OCI-LY7 (cell line): ENCODE results near the gene IRF2BP2. TPM values are rescaled to one million over a fixed set of nuclear protein-coding genes. Genes with fewer than 3 reads are reported as not detected.

Experiments
- BruUV-seq: library from RNA; stranded (reverse); fragments of 400-500 nt; replicated peaks from 2 replicates; lab custom pipeline; 2021; lab: Mats Ljungman, UMichigan
- CTCF ChIA-PET: fragments of 300-600 bp; sonication (Branson Sonifier 250); formaldehyde crosslinking; loops from one replicate; lab custom pipeline; 2022; ENCODE audit warnings: antibody characterized with exemption; ENCODE audit not compliant: unreplicated experiment; lab: Charles Lee
- POLR2A ChIA-PET: fragments of 300-600 bp; sonication (Branson Sonifier 250); formaldehyde crosslinking; loops from one replicate; lab custom pipeline; 2022; ENCODE audit warnings: antibody characterized with exemption; lab: Charles Lee
- DNase-seq: peaks from one replicate; pipeline ENCODE4 v3.0.0-alpha.2; 2015; ENCODE audit warnings: low spot score
- H2AFZ ChIP-seq: fragments of 200-600 bp; sonication (generic), shearing (Covaris generic); 2 replicates; pipeline ENCODE4 v1.6.1; 2014; ENCODE audit warnings: mild to moderate bottlenecking, antibody characterized with exemption, low read length, moderate library complexity
- H3K27ac ChIP-seq: fragments of 200-600 bp; sonication (generic); 2 replicates; pipeline ENCODE4 v1.5.1; 2014; ENCODE audit warnings: mixed run types, low read depth, mild to moderate bottlenecking, moderate library complexity, low read length, inconsistent platforms; ENCODE audit not compliant: poor library complexity, severe bottlenecking
- H3K36me3 ChIP-seq: fragments of 200-600 bp; sonication (generic); 2 replicates; pipeline ENCODE4 v1.6.1; 2014; ENCODE audit warnings: mild to moderate bottlenecking, antibody characterized with exemption, low read length, moderate library complexity, mixed read lengths; ENCODE audit not compliant: insufficient read depth
- H3K4me1 ChIP-seq: fragments of 200-600 bp; sonication (generic); 2 replicates; pipeline ENCODE4 v1.5.1; 2014; ENCODE audit warnings: mild to moderate bottlenecking, low read length; ENCODE audit not compliant: insufficient read depth, poor library complexity, severe bottlenecking
- H3K4me2 ChIP-seq: fragments of 200-600 bp; sonication (generic); 2 replicates; pipeline ENCODE4 v1.6.1; 2014; ENCODE audit warnings: mild to moderate bottlenecking, low read length
- H3K4me3 ChIP-seq: fragments of 200-600 bp; sonication (generic); 2 replicates; pipeline ENCODE4 v1.5.1; 2014; ENCODE audit warnings: mild to moderate bottlenecking, low read depth, low read length; ENCODE audit not compliant: poor library complexity, severe bottlenecking
- H3K79me2 ChIP-seq: fragments of 200-600 bp; sonication (generic); 2 replicates; pipeline ENCODE4 v1.6.1; 2016; ENCODE audit warnings: low read depth, mild to moderate bottlenecking, low read length, moderate library complexity, mixed read lengths; ENCODE audit not compliant: insufficient read depth
- H3K9me2 ChIP-seq: fragments of 200-600 bp; sonication (generic); 2 replicates; pipeline ENCODE4 v1.6.1; 2016; ENCODE audit warnings: mild to moderate bottlenecking, low read length, mixed read lengths; ENCODE audit not compliant: insufficient read depth
- H3K9me3 ChIP-seq: fragments of 200-600 bp; sonication (generic); 2 replicates; pipeline ENCODE4 v1.6.1; 2014; ENCODE audit warnings: mild to moderate bottlenecking, mixed run types, low read length, mixed read lengths
- H4K20me1 ChIP-seq: fragments of 200-600 bp; sonication (generic); 2 replicates; pipeline ENCODE4 v1.6.1; 2014; ENCODE audit warnings: mild to moderate bottlenecking, antibody characterized with exemption, low read length, moderate library complexity, mixed read lengths; ENCODE audit not compliant: insufficient read depth
- EZH2phosphoT487 ChIP-seq: fragments of 200-600 bp; sonication (generic); IDR thresholded peaks from 2 replicates; pipeline ENCODE4 v1.6.1; 2018; ENCODE audit warnings: low read depth, borderline replicate concordance, mild to moderate bottlenecking, mixed run types, antibody characterized with exemption, low read length, moderate library complexity, mixed read lengths
- intact Hi-C: fragments of 100-400 bp; cut with micrococcal nuclease; formaldehyde crosslinking; loops from one replicate; pipeline ENCODE4 v1.10.0; 2022; ENCODE audit not compliant: unreplicated experiment
- total RNA-seq, 2 experiments: library from RNA; depleted of rRNA in 1 of 2; stranded (reverse); fragments of >200 nt in 1 of 2; shearing (Covaris generic) in 1 of 2; gene quantifications; 2 replicates each; pipeline ENCODE4 v1.2.3, GENCODE V29; 2014 to 2022
- TF ChIP-seq, protein P1 (sequence below): fragments of 200-600 bp; sonication (generic); conservative IDR thresholded peaks from 2 replicates; pipeline ENCODE4 v1.5.1; 2014; ENCODE audit warnings: mild to moderate bottlenecking, antibody characterized with exemption, low read length, moderate library complexity, mixed read lengths

IRF2BP2 gene
- total RNA-seq, 2 experiments from 2014 or later, result 40.6 to 65.9 TPM

DNA sequence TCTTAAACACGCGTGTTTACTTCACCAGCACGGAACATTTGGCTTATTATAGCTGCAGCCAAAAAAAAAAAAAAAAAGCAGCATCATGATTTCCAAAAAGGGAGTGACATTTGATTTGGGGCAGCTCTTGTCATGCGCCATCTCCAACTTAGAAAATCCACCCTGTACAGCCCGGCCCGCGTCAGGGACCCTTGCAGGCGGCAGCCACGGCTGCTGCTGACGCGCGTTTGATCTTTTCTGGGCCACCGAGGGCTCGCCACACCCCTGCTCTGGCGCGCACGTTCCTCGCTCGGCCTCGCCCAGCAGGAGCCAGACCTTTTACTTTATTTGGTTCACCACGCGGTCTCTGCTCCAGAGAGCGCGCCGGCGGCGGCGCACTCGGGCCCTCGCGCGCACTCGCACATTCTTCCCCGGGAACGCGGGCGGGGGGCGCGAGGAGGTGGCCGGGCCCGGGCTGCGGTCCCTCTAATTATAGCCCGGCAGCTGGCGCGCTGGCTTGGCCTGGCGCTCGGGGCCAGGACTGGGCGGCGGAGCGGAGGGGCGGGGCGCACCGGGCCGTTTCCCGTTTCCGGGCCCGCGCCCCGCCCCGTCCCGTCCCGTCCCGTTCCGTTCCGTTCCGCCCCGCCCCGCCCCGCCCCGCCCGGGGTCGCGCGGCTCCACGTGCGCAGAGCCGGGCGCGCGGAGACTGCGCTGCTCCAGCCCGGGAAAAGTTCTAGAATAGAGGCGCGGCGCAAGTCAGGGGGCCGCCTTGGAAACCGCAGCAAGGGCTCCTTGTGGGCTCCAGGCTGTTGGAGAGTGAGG, 10.2 kb downstream of the IRF2BP2 start:
- peaks cover 24% of the 10 kb centered on the region; the same call in 1 of the 2 replicates for H3K79me2 ChIP-seq
- TF ChIP-seq EZH2phosphoT487, result no peak
- TF ChIP-seq, protein P1, sequence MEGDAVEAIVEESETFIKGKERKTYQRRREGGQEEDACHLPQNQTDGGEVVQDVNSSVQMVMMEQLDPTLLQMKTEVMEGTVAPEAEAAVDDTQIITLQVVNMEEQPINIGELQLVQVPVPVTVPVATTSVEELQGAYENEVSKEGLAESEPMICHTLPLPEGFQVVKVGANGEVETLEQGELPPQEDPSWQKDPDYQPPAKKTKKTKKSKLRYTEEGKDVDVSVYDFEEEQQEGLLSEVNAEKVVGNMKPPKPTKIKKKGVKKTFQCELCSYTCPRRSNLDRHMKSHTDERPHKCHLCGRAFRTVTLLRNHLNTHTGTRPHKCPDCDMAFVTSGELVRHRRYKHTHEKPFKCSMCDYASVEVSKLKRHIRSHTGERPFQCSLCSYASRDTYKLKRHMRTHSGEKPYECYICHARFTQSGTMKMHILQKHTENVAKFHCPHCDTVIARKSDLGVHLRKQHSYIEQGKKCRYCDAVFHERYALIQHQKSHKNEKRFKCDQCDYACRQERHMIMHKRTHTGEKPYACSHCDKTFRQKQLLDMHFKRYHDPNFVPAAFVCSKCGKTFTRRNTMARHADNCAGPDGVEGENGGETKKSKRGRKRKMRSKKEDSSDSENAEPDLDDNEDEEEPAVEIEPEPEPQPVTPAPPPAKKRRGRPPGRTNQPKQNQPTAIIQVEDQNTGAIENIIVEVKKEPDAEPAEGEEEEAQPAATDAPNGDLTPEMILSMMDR, result 0 out of 2 replicates have a peak, but pooled peaks have one; percentile 15
- intact Hi-C loops, result loop anchor here (1.0 to 2.0 kb wide), 4 partner anchors 8 to 905 kb away; partner anchors contain the start of gene B3GALNT2
- BruUV-seq, result TSS peak; percentile 44
- H3K4me3 ChIP-seq, result peak overlapping the region; percentile 69
- H3K27ac ChIP-seq, result peak overlapping the region; percentile 93
- H3K36me3 ChIP-seq, result peaks cover 3% of the 10 kb centered on the region; the same call in 1 of the 2 replicates
- DNase-seq, result peak; percentile 88
- H2AFZ ChIP-seq, result peak overlapping the region; percentile 66
- peaks cover 8% of the 10 kb centered on the region; the same call in 1 of the 2 replicates for H3K9me3 ChIP-seq
- ChIA-PET CTCF (interaction anchor here (1.0 kb wide), 1 partner anchor 101 kb away, joined by 4 read pairs; no protein-coding TSS in a partner anchor), POLR2A (interaction anchor here (0.6 to 4.2 kb wide), 12 partner anchors 12 to 893 kb away, joined by 3 to 50 read pairs (median 4); partner anchors contain the start of genes COA6 and IRF2BP2)
- H4K20me1 ChIP-seq, result no peaks in the 10 kb centered on the region
- H3K4me2 ChIP-seq, result peak overlapping the region; percentile 88
- H3K4me1 ChIP-seq, result peaks cover 69% of the 10 kb centered on the region
- no peaks in the 10 kb centered on the region for H3K9me2 ChIP-seq

DNA sequence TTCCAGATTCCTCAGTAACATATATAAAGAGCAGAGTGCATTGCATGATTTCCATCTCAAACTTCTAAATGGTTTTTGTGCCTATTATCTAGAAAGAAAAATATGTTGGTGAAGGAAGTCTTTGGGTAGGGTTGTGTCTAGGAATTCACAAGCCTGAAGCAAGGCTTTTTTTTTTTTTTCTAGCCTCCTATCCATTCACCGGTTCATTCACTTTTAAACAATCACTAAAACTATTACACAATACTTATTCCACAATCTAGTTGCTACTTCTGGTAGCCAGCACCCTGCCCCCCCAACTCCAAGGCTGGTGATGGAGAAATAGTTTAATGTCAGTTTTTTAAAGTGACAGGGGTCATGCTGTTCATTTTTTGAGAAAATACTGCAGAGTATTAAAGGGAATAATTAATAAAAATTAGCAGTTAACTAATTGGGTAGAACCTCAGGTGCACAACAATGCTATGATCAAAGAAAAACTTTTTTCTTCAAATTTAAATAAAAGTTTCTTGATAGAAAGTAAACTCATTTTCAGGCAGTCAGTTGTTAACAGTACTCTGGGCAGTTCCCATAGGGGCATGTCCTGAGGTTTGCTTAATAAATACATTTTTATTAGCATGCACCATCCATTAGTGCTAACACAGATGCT, 10.9 kb downstream of the IRF2BP2 start:
- BruUV-seq, result no TSS peak
- H2AFZ ChIP-seq, result peak overlapping the region; percentile 66; the same call in 1 of the 2 replicates
- H3K4me3 ChIP-seq, result peak overlapping the region; percentile 69
- no peaks in the 10 kb centered on the region for H3K36me3 ChIP-seq
- intact Hi-C loops, result loop anchor here (1.0 to 2.0 kb wide), 2 partner anchors 100 to 482 kb away; no protein-coding TSS in a partner anchor
- peak overlapping the region; percentile 88 for H3K4me2 ChIP-seq
- no peak for TF ChIP-seq EZH2phosphoT487
- TF ChIP-seq, protein P1, result no peak
- no peaks in the 10 kb centered on the region for H3K9me2 ChIP-seq
- H3K27ac ChIP-seq, result peak overlapping the region; percentile 93
- peaks cover 17% of the 10 kb centered on the region; the same call in 1 of the 2 replicates for H3K79me2 ChIP-seq
- CTCF ChIA-PET, result interaction anchor here (1.5 kb wide), 1 partner anchor 13 kb away, joined by 4 read pairs; no protein-coding TSS in a partner anchor
- peaks cover 8% of the 10 kb centered on the region; the same call in 1 of the 2 replicates for H3K9me3 ChIP-seq
- DNase-seq, result no peak
- H3K4me1 ChIP-seq, result peaks cover 62% of the 10 kb centered on the region
- H4K20me1 ChIP-seq, result no peaks in the 10 kb centered on the region
- POLR2A ChIA-PET, result interaction anchor here (0.6 to 2.4 kb wide), 7 partner anchors 80 to 380 kb away, joined by 3 to 14 read pairs (median 4); no protein-coding TSS in a partner anchor
